ENCODE results near the gene ETFB. TPM values are rescaled to one million over a fixed set of nuclear protein-coding genes. Genes with fewer than 3 reads are reported as not detected.

Gene ETFB
- total RNA-seq, 2 donors from 2014 or later: 41.1 to 83.8 TPM

Other genes with a start within 250 kb of the ETFB start
- gene SIGLEC9, start 241.5 kb downstream of the ETFB start, total RNA-seq: 1 to 10 TPM in 1 of 2 donors, under 1 TPM in 1; 0.69 to 1.1 TPM
- gene SIGLEC7, start 224.1 kb downstream of the ETFB start, total RNA-seq: 1 to 10 TPM; 7.9 to 8.7 TPM
- 1 to 10 TPM in 1 of 2 donors, under 1 TPM in 1; 0.89 to 1.4 TPM for gene CD33, start 141.3 kb downstream of the ETFB start, total RNA-seq
- not detected for gene SIGLECL1, start 115.3 kb downstream of the ETFB start, total RNA-seq
- under 1 TPM in 1 of 2 donors, not detected in 1; 0.59 TPM for gene IGLON5, start 54.7 kb downstream of the ETFB start, total RNA-seq
- 1 to 10 TPM; 1.0 to 2.0 TPM for gene VSIG10L, start 24.2 kb downstream of the ETFB start, total RNA-seq
- gene CLDND2, start 2.6 kb upstream of the ETFB start, total RNA-seq: 10 to 100 TPM; 49.6 to 74.3 TPM
- gene NKG7, start 6.3 kb upstream of the ETFB start, total RNA-seq: 1,000 to 10,000 TPM; 1,196 to 2,045 TPM
- gene LIM2, start 21.6 kb upstream of the ETFB start, total RNA-seq: 10 to 100 TPM in 1 of 2 donors, 1 to 10 TPM in 1; 2.1 to 12.6 TPM
- gene C19orf84, start 24.2 kb upstream of the ETFB start, total RNA-seq: under 1 TPM; 0.78 to 0.98 TPM
- gene SIGLEC10, start 51.3 kb upstream of the ETFB start, total RNA-seq: 1 to 10 TPM in 1 of 2 donors, under 1 TPM in 1; 0.28 to 1.5 TPM
- not detected for gene SIGLEC8, start 92.1 kb upstream of the ETFB start, total RNA-seq
- gene CEACAM18, start 112.2 kb upstream of the ETFB start, total RNA-seq: not detected
- under 1 TPM in 1 of 2 donors, not detected in 1; 0.70 TPM for gene SIGLEC12, start 135.4 kb upstream of the ETFB start, total RNA-seq
- 1 to 10 TPM in 1 of 2 donors, not detected in 1; 1.0 TPM for gene SIGLEC6, start 165.3 kb upstream of the ETFB start, total RNA-seq
- gene ZNF175, start 204.9 kb upstream of the ETFB start, total RNA-seq: 10 to 100 TPM in 1 of 2 donors, 1 to 10 TPM in 1; 9.9 to 13.2 TPM